Endodermal cell (in vitro differentiated cells): ENCODE results near the gene NECAB2. TPM values are rescaled to one million over a fixed set of nuclear protein-coding genes. Genes with fewer than 3 reads are reported as not detected.
A peak's percentile ranks its signal among the peaks of the same experiment; 100 is the strongest.

ENCODE experiments used
- DNase-seq: peaks from one replicate; pipeline ENCODE4 v3.0.0-alpha.2; 2017
- H3K27ac ChIP-seq: 2 replicates; pipeline ENCODE4 v1.5.1; 2013; ENCODE audit warnings: mild to moderate bottlenecking, low read depth, low read length, moderate library complexity
- H3K27me3 ChIP-seq: 2 replicates; pipeline ENCODE4 v1.6.1; 2013; ENCODE audit warnings: mild to moderate bottlenecking, low read length, moderate library complexity; ENCODE audit not compliant: insufficient read depth, control insufficient read depth, poor library complexity, severe bottlenecking
- H3K36me3 ChIP-seq: 2 replicates; pipeline ENCODE4 v1.7.0; 2013; ENCODE audit warnings: mild to moderate bottlenecking, low read length, moderate library complexity; ENCODE audit not compliant: control insufficient read depth, insufficient read depth
- H3K4me1 ChIP-seq: one replicate; pipeline ENCODE4 v1.7.0; 2013; ENCODE audit warnings: low read length; ENCODE audit not compliant: control insufficient read depth, insufficient read depth
- H3K4me3 ChIP-seq: 2 replicates; pipeline ENCODE4 v1.5.1; 2013; ENCODE audit warnings: mild to moderate bottlenecking, low read length, moderate library complexity
- H3K9ac ChIP-seq: 2 replicates; pipeline ENCODE4 v1.6.1; 2013; ENCODE audit warnings: mild to moderate bottlenecking, low read length, moderate library complexity; ENCODE audit not compliant: poor library complexity, severe bottlenecking; ENCODE audit errors: extremely low read depth
- H3K9me3 ChIP-seq: 2 replicates; pipeline ENCODE4 v1.6.1; 2013; ENCODE audit warnings: mild to moderate bottlenecking, low read length, moderate library complexity; ENCODE audit not compliant: control insufficient read depth
- H3K27ac Mint-ChIP-seq: 2 replicates; pipeline ENCODE4 v1.8.0; 2020; ENCODE audit warnings: mixed read lengths
- H3K27me3 Mint-ChIP-seq: 2 replicates; pipeline ENCODE4 v1.8.0; 2021; ENCODE audit warnings: mild to moderate bottlenecking, mixed read lengths; ENCODE audit not compliant: insufficient read depth
- H3K36me3 Mint-ChIP-seq: 2 replicates; pipeline ENCODE4 v1.8.0; 2020; ENCODE audit warnings: low read depth, mixed read lengths
- H3K4me1 Mint-ChIP-seq: 2 replicates; pipeline ENCODE4 v1.8.0; 2020; ENCODE audit warnings: mixed read lengths
- H3K4me3 Mint-ChIP-seq: 2 replicates; pipeline ENCODE4 v1.8.0; 2020; ENCODE audit warnings: mild to moderate bottlenecking, moderate library complexity, mixed read lengths
- H3K9me3 Mint-ChIP-seq: 2 replicates; pipeline ENCODE4 v1.8.0; 2020; ENCODE audit warnings: mild to moderate bottlenecking, mixed read lengths
- CTCF ChIP-seq: fragments of 200-600 bp; sonication (generic); conservative IDR thresholded peaks from 2 replicates; pipeline ENCODE4 v1.5.0; 2021; ENCODE audit warnings: antibody characterized with exemption, mild to moderate bottlenecking
- WGBS, 2 experiments: methylation state at CpG; one replicate each; pipeline versions ENCODE4 v1.1.5 to v1.1.7; 2013; ENCODE audit warnings: missing lambda C conversion rate in 2 of 2, mixed read lengths in 1 of 2; ENCODE audit not compliant: insufficient coverage in 1 of 2, insufficient read length in 1 of 2; 5-methylcytosine and 5-hydroxymethylcytosine counted together
- total RNA-seq, 2 donors: library from RNA; stranded (reverse); fragmentation: NEBNext Ultra II Directional in 1 of 2; extraction: Animal tissue kit (Norgen Biotek cat#: 25700) in 1 of 2; gene quantifications; 2 replicates in 1 of 2; 3 replicates in 1 of 2; pipeline ENCODE4 v1.2.1, GENCODE V29; 2021

Gene NECAB2
- total RNA-seq, 2 donors from 2014 or later = 2.7 to 3.3 TPM

- Histone ChIP-seq H3K9me3 (no peaks in the 10 kb centered on the region), H3K4me1 (no peaks in the 10 kb centered on the region), H3K9ac (no peak overlapping the region), H3K27me3 (no peaks in the 10 kb centered on the region), H3K27ac (peak overlapping the region; percentile 38), H3K4me3 (no peak overlapping the region), H3K36me3 (no peaks in the 10 kb centered on the region)
- Mint-ChIP-seq H3K27ac (no peak overlapping the region), H3K9me3 (peaks cover 3% of the 10 kb centered on the region), H3K36me3 (no peaks in the 10 kb centered on the region), H3K4me1 (peaks cover 10% of the 10 kb centered on the region), H3K27me3 (peaks cover 6% of the 10 kb centered on the region), H3K4me3 (no peak overlapping the region)
- no peak for TF ChIP-seq CTCF
- WGBS, 2 experiments = 88 to 90% methylated on average over 14 to 15 of the region's 15 CpGs
- DNase-seq = no peak
Measured at GRCh38 chr16:84027625-84028024, 59.6 kb downstream of the NECAB2 start.

- H3K27me3 ChIP-seq = no peaks in the 10 kb centered on the region
- DNase-seq = no peak
- no peak for TF ChIP-seq CTCF
- 89 to 94% methylated on average over 13 to 14 of the region's 14 CpGs for WGBS, 2 experiments
- no peak overlapping the region for H3K9ac ChIP-seq
- H3K9me3 Mint-ChIP-seq = no peaks in the 10 kb centered on the region
- H3K36me3 Mint-ChIP-seq = no peaks in the 10 kb centered on the region
- no peaks in the 10 kb centered on the region for H3K9me3 ChIP-seq
- peaks cover 7% of the 10 kb centered on the region for H3K27me3 Mint-ChIP-seq
- no peak overlapping the region for H3K27ac ChIP-seq
- no peak overlapping the region for H3K4me3 ChIP-seq
- no peaks in the 10 kb centered on the region for H3K36me3 ChIP-seq
- H3K27ac Mint-ChIP-seq = no peak overlapping the region
- H3K4me1 ChIP-seq = no peaks in the 10 kb centered on the region
- no peak overlapping the region for H3K4me3 Mint-ChIP-seq
- peaks cover 8% of the 10 kb centered on the region for H3K4me1 Mint-ChIP-seq
Measured at GRCh38 chr16:84029297-84030047, 61.4 kb downstream of the NECAB2 start.

GRCh38 chr16:84031556-84031955 is 63.5 kb downstream of the NECAB2 start:
- DNase-seq = no peak
- Mint-ChIP-seq H3K27me3 (peaks cover 23% of the 10 kb centered on the region), H3K9me3 (peaks cover 11% of the 10 kb centered on the region), H3K27ac (no peak overlapping the region), H3K36me3 (no peaks in the 10 kb centered on the region), H3K4me3 (no peak overlapping the region), H3K4me1 (peaks cover 7% of the 10 kb centered on the region)
- peaks cover 5% of the 10 kb centered on the region for H3K9me3 ChIP-seq
- no peaks in the 10 kb centered on the region for H3K27me3 ChIP-seq
- H3K36me3 ChIP-seq = no peaks in the 10 kb centered on the region
- no peak overlapping the region for H3K27ac ChIP-seq
- no peak for TF ChIP-seq CTCF
- no peak overlapping the region for H3K4me3 ChIP-seq
- no peaks in the 10 kb centered on the region for H3K4me1 ChIP-seq
- no peak overlapping the region for H3K9ac ChIP-seq
- 93 to 97% methylated on average over 12 to 17 of the region's 17 CpGs for whole genome bisulfite sequencing, 2 experiments
